HEK293 (cell line): Measurements from ENCODE around the gene CACNA1F.

Source experiments
- AEBP2 ChIP-seq: fragments of 450-650 bp; formaldehyde crosslinking; IDR thresholded peaks from 2 replicates; pipeline ENCODE4 v1.5.1; 2016; ENCODE audit warnings: missing biosample characterization, missing genetic modification characterization, borderline replicate concordance
- KLF1 ChIP-seq: fragments of 450-650 bp; formaldehyde crosslinking; IDR thresholded peaks from 2 replicates; pipeline ENCODE4 v1.5.1; 2016; ENCODE audit warnings: missing biosample characterization, missing genetic modification characterization
- KLF8 ChIP-seq: fragments of 450-650 bp; formaldehyde crosslinking; IDR thresholded peaks from 2 replicates; pipeline ENCODE4 v1.5.1; 2016; ENCODE audit warnings: missing biosample characterization, missing genetic modification characterization
- MYNN ChIP-seq: fragments of 450-650 bp; formaldehyde crosslinking; IDR thresholded peaks from 2 replicates; pipeline ENCODE4 v1.5.1; 2016; ENCODE audit warnings: missing biosample characterization, missing genetic modification characterization, borderline replicate concordance
- WT1 ChIP-seq: fragments of 450-650 bp; formaldehyde crosslinking; IDR thresholded peaks from 2 replicates; pipeline ENCODE4 v1.5.1; 2016; ENCODE audit warnings: missing biosample characterization, missing genetic modification characterization
- YY2 ChIP-seq: fragments of 450-650 bp; formaldehyde crosslinking; IDR thresholded peaks from 2 replicates; pipeline ENCODE4 v1.5.1; 2016; ENCODE audit warnings: missing biosample characterization, missing genetic modification characterization
- ZBTB20 ChIP-seq: fragments of 450-650 bp; formaldehyde crosslinking; IDR thresholded peaks from 2 replicates; pipeline ENCODE4 v1.5.1; 2016; ENCODE audit warnings: missing biosample characterization, missing genetic modification characterization
- ZBTB26 ChIP-seq: fragments of 450-650 bp; formaldehyde crosslinking; optimal IDR thresholded peaks from 2 replicates; pipeline ENCODE3; 2016; ENCODE audit warnings: missing biosample characterization, mild to moderate bottlenecking, missing genetic modification characterization
- ZBTB44 ChIP-seq: fragments of 450-650 bp; IDR thresholded peaks from 2 replicates; pipeline ENCODE4 v1.5.1; 2018; ENCODE audit warnings: missing biosample characterization, mild to moderate bottlenecking, missing genetic modification characterization
- ZBTB6 ChIP-seq: fragments of 450-650 bp; formaldehyde crosslinking; IDR thresholded peaks from 2 replicates; pipeline ENCODE4 v1.5.1; 2017; ENCODE audit warnings: missing biosample characterization, missing genetic modification characterization
- ZNF10 ChIP-seq: fragments of 450-650 bp; formaldehyde crosslinking; IDR thresholded peaks from 2 replicates; pipeline ENCODE4 v1.5.1; 2017; ENCODE audit warnings: missing biosample characterization, missing genetic modification characterization
- ZNF114 ChIP-seq: fragments of 450-650 bp; formaldehyde crosslinking; IDR thresholded peaks from 2 replicates; pipeline ENCODE4 v1.5.0; 2017; ENCODE audit warnings: missing biosample characterization, missing genetic modification characterization
- ZNF133 ChIP-seq: fragments of 450-650 bp; formaldehyde crosslinking; IDR thresholded peaks from 2 replicates; pipeline ENCODE4 v1.5.1; 2016; ENCODE audit warnings: missing biosample characterization, missing genetic modification characterization
- ZNF148 ChIP-seq: fragments of 450-650 bp; formaldehyde crosslinking; IDR thresholded peaks from 2 replicates; pipeline ENCODE4 v1.5.0; 2017; ENCODE audit warnings: missing biosample characterization, missing genetic modification characterization, borderline replicate concordance
- ZNF302 ChIP-seq: fragments of 450-650 bp; formaldehyde crosslinking; IDR thresholded peaks from 2 replicates; pipeline ENCODE4 v1.5.1; 2016; ENCODE audit warnings: missing biosample characterization, missing genetic modification characterization, low read depth
- ZNF324 ChIP-seq: fragments of 450-650 bp; formaldehyde crosslinking; IDR thresholded peaks from 2 replicates; pipeline ENCODE4 v1.5.1; 2016; ENCODE audit warnings: missing biosample characterization, missing genetic modification characterization
- ZNF335 ChIP-seq: fragments of 450-650 bp; formaldehyde crosslinking; conservative IDR thresholded peaks from 2 replicates; pipeline ENCODE4 v1.5.1; 2016; ENCODE audit warnings: missing biosample characterization, missing genetic modification characterization
- ZNF416 ChIP-seq: fragments of 450-650 bp; formaldehyde crosslinking; IDR thresholded peaks from 2 replicates; pipeline ENCODE4 v1.5.1; 2016; ENCODE audit warnings: missing biosample characterization, missing genetic modification characterization
- ZNF473 ChIP-seq: fragments of 450-650 bp; formaldehyde crosslinking; IDR thresholded peaks from 2 replicates; pipeline ENCODE4 v1.5.1; 2017; ENCODE audit warnings: missing biosample characterization, missing genetic modification characterization
- ZNF518A ChIP-seq: fragments of 450-650 bp; formaldehyde crosslinking; conservative IDR thresholded peaks from 2 replicates; pipeline ENCODE4 v1.5.1; 2016; ENCODE audit warnings: low read depth, missing biosample characterization, missing genetic modification characterization
- ZNF529 ChIP-seq: fragments of 450-650 bp; formaldehyde crosslinking; IDR thresholded peaks from 2 replicates; pipeline ENCODE4 v1.5.1; 2017; ENCODE audit warnings: missing genetic modification characterization, missing biosample characterization; ENCODE audit not compliant: insufficient replicate concordance
- ZNF571 ChIP-seq: fragments of 450-650 bp; formaldehyde crosslinking; IDR thresholded peaks from 2 replicates; pipeline ENCODE4 v1.5.0; 2017; ENCODE audit warnings: missing biosample characterization, missing genetic modification characterization
- ZNF658 ChIP-seq: fragments of 450-650 bp; formaldehyde crosslinking; IDR thresholded peaks from 2 replicates; pipeline ENCODE4; 2016; ENCODE audit warnings: missing biosample characterization, missing genetic modification characterization
- ZNF792 ChIP-seq: fragments of 450-650 bp; formaldehyde crosslinking; IDR thresholded peaks from 2 replicates; pipeline ENCODE4 v1.5.1; 2016; ENCODE audit warnings: missing biosample characterization, missing genetic modification characterization
- ZNF843 ChIP-seq: fragments of 450-650 bp; formaldehyde crosslinking; IDR thresholded peaks from 2 replicates; pipeline ENCODE4 v1.5.1; 2016; ENCODE audit warnings: missing biosample characterization, missing genetic modification characterization
- ZSCAN16 ChIP-seq: fragments of 450-650 bp; formaldehyde crosslinking; IDR thresholded peaks from 2 replicates; pipeline ENCODE4 v1.5.1; 2016; ENCODE audit warnings: missing biosample characterization, missing genetic modification characterization

The CACNA1F gene

GRCh38 chrX:49155900-49156837 lies 77.0 kb downstream of the CACNA1F start (continued):
- TF ChIP-seq ZNF148 (tag by site-specific recombination) (no peak), ZNF416 (tag by site-specific recombination) (no peak), ZNF518A (tag by site-specific recombination) (no peak), KLF1 (peak; percentile 83), WT1 (tag by site-specific recombination) (0 out of 2 replicates have a peak, but pooled peaks have one; percentile 19), YY2 (tag by site-specific recombination) (no peak), ZNF658 (tag by site-specific recombination) (no peak), MYNN (tag by site-specific recombination) (no peak), ZBTB26 (tag by site-specific recombination) (peak; percentile 84), ZNF843 (tag by site-specific recombination) (no peak), AEBP2 (tag by site-specific recombination) (no peak), ZNF114 (tag by site-specific recombination) (no peak), ZNF335 (tag by site-specific recombination) (peak; percentile 95), ZBTB44 (no peak), ZNF529 (tag by site-specific recombination) (no peak), ZSCAN16 (no peak), ZNF571 (tag by site-specific recombination) (no peak), ZBTB20 (tag by site-specific recombination) (peak; percentile 40), ZNF324 (tag by site-specific recombination) (peak; percentile 66; the same call in 1 of the 2 replicates), ZNF302 (tag by site-specific recombination) (no peak), ZNF133 (no peak), ZBTB6 (tag by site-specific recombination) (no peak), ZNF792 (tag by site-specific recombination) (no peak), ZNF473 (tag by site-specific recombination) (no peak), ZNF10 (tag by site-specific recombination) (no peak), KLF8 (tag by site-specific recombination) (peak; percentile 90)
